GM19238 (cell line): Measurements from ENCODE around the gene MOCS1.

Experiments used
- DNase-seq: peaks from one replicate; pipeline ENCODE4 v3.0.0; 2011; ENCODE audit warnings: low spot score; ENCODE audit not compliant: insufficient read length

The MOCS1 gene

DNA sequence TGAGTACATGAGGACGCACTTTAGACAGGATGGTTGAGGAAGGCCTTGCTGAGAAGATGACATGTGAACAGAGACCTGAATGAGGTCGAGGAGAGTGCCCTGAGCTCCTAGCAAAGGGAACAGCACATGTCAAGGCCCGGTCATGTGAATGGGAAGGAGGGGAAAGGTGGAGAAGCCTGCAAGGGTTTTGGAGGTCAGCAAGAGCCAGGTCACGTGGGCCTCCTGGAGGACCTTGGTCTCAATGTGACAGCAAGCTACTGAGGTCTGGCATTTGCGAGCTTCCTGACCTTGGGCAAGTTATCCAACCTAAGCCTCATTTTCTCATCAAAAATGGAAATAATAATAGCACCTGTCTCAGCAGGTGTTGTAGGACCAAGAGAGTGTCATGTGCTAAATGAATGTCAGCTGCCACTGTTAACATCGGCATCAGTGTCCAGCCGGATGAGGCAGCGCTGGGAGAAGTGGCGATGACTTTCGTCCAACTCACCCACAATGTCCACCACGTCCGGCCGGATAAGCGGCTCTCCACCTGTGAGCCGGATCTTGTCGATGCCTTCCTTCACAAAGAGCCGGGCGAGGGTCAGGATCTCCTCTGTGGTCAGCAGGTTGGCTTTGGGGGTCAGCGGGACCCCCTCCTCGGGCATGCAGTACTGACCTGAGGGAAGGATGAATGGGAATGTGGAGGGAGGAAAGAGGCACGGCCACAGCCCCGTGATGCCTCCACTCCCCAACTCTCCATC is 8.9 kb downstream of the MOCS1 start:
- no peak for DNase-seq

GRCh38 chr6:39924283-39924682 is 10.0 kb downstream of the MOCS1 start:
- DNase-seq = no peak

DNA sequence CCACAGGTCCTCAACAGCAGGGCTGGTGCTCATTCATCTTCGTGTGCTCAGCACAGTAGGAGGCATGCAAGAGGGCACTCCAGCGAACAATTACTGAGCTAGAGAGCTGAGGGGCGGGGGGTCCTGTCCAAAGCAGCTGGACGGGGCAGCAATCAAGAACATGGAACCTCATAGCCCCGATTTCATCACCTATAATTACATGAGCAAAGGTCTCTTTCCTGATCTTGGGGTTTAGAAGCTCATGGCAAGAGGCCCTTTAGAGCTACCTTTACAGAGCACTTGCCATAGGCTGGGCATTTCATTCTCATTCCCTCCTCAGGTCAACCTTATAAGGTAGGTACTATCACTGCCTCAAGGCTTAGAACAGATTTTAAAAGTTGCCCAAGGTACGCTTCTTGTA is 10.4 kb downstream of the MOCS1 start:
- DNase-seq = no peak

DNA sequence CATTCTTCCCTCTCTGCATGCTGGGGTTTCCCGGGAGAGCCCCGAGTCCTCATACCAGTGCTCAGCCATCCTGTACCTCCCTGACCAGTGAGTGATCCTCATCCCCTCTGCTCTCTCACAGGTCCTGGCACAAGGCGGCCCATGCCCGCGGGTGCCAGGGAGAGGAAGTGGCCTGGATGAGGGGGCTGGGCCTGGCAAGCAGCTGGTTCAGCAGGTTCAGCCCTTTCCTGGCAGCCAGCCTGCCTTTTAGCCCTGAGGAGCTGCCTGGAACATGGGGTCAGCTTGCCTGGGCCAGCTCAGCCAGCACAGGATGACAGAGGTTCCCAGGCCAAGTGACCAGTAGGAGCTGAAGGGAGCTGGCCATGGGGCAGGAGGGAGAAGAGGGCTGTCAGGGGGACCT is 10.9 kb downstream of the MOCS1 start:
- no peak for DNase-seq

GRCh38 chr6:39922821-39923220 is 11.4 kb downstream of the MOCS1 start:
- no peak for DNase-seq

- DNase-seq = no peak
Measured at GRCh38 chr6:39920157-39920556, 14.1 kb downstream of the MOCS1 start.

- no peak for DNase-seq
Measured at GRCh38 chr6:39918831-39919230, 15.4 kb downstream of the MOCS1 start.

DNA sequence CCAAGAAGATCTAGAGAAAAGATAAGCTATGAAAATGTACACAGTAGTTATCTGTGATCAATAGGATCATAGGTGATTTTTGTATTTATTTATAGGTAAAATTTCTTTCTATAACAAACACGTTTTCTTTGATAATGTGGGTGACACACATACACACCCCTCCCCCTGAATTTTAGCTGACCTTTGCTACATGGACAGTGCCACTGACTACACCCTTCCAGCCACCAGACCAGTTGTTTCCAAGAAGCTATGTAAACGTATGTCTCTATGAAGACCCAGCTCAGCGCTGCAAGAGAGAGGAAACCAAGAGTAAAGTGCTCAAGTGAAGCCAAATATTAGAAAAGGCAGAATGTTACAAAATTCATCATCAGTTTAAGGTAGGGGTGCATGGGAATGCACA is 16.3 kb downstream of the MOCS1 start:
- no peak for DNase-seq

DNA sequence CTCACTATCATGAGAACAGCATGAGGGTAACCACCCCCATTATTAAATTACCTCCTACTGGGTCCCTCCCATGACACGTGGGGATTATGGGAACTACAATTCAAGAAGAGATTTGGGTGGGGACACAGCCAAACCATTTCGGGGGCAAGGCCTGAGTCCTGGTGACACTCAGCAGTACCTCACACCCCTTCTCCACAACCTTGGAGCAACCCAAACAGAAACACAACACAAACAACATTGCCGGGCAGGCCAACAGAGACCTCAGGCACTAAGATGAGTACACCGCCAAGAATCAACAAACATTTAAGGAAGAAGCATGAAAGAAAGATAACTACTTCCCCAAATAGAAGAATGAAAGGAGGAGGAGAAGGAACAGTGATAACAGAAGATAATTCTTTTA is 16.9 kb downstream of the MOCS1 start:
- no peak for DNase-seq

GRCh38 chr6:39915866-39916265 is 18.4 kb downstream of the MOCS1 start:
- DNase-seq = no peak

- no peak for DNase-seq
Measured at GRCh38 chr6:39914239-39914638, 20.0 kb downstream of the MOCS1 start.

DNA sequence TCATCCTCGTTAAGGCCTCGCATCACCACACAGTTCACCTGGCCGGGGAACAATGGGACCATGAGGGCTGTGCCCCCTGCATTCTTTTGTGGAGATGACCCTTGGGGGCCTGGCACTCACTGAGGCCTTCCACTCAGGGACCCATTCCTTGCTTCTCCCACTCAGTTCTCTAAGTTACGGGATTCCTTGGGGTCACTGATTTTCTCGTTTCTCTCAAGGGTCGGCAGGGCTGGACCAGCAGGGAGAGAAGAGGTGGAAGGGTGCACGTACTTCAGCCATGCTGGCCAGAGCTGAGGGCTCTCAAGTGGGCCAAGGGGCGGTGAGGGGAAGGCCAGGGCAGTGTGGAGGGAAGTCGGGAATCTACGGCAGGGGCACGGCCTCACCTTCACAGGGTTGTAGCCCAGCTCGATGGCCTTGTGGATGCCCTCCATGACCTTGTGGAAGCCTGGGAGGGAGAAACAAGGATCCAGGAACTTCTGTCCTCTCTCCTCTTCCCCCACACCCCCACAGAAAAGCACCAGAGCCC is 20.8 kb downstream of the MOCS1 start:
- no peak for DNase-seq

DNA sequence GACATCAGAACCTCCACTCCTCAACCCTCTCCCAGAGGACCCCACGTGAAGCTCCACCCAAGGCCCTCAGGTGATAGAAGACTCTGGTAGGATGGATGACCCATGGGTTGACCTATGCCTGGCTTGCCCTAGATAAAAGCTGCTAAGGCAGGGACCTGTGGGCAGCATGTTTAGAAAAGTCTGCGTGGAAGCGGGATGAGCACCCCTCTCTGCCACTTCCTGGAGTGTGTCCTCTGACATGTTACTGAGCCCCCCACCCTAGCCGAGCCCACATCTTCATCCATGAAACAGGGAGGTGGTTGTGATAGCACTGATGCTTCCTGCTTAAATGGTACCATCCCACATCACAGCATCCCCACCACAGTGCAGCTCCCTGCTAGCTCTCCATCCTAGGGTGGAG is 21.8 kb downstream of the MOCS1 start:
- DNase-seq = no peak

DNA sequence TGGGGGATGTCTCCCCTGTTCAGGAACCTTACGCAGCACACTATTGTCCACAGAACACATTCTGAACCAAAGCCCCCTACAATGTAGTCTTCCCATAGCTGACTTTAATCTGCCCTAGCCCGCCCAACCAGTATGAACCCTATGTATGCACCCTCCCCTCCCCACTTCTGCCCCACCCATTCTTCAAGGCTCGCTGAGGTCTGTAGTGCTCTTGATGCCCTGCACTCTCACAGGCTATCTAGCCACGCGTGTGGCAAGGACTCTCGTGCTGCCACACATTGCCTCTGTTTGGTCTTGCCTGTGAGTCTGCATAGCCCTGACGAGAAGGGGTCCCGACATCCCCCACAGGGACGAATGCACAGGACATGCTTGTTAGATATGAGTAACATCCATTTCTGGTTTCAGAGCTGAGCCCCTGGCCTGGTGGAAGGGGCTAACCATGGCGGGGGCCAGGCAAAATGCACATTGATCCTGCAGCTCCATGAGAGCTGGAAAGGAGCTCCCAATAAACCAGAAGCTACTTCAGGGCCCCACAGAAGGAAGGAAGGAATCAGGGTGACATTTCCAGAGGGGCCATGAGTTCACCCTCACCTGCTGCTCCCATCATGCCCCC is 22.6 kb downstream of the MOCS1 start:
- no peak for DNase-seq

DNA sequence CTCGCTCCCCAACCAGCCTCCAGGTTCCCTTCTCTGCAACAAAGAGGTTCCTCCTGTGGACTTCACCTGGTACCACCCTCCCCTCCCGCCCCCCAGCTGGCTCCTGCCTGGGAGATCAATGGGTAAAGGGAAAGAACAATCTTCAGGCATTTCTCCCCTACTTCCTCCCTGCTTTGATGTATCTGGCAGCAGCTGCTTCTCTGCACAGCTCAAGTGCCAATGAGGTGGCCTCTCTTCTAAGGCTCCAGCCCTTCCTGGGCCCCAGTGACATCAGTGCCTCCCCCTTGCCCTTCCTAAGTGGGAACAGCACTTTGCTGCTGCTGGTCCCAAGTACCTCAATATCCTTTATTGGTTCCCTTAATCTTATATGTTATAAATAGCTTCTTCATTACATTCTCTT is 23.5 kb downstream of the MOCS1 start:
- no peak for DNase-seq

DNA sequence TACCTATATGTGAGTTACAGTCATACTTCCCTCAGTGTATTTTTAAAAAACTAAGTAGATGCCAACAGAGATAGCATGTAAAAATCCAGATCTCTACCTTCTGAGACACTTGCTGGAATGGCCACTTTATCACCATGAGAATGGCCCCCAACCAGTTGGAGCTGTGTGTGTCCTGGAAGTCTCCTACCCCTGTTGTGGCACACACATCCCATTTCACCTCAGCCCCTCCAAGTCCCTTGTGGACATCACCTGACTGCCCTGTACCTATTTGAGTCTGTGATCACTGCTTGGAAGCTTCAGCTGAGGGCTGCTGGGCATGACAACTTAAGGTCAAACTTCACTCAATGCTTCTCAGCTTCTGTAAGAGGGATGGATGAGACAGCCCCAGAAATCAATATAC is 24.1 kb downstream of the MOCS1 start:
- DNase-seq = no peak

- DNase-seq = no peak
Measured at GRCh38 chr6:39909701-39910100, 24.6 kb downstream of the MOCS1 start.

GRCh38 chr6:39908838-39909583 is 25.3 kb downstream of the MOCS1 start:
- no peak for DNase-seq

DNA sequence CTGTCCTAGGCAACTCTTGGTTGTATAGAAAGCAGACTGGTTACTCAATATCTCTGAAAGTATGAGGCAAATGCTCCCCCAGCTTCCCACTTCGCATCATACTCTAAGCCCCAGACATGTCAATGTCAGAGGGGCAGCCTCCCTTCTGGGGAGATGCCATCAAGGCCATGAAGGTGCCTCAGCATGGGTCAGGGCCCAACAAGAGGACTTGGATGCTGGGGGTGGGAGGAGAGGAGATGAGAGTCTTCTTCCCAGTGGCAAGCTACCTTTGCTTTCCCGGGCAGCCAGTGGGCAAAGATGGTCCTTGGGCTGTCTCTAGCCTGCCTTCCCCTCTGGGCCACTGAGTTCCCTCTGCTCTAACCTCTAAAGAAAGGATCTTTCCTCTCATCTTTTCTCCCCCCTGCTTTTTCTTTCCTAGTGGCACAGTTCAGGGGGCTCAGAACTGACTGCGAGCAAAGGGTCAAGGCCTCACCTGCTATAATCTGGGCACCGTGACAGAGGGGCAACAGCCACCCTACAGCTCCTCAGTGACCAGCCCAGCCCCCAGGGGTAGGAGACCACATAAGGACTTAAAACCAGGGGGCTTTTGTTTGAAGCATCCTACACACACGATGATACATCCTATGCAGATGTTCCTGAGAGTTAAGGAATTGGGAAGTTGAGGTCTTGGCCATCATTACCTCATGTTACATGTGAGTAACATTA is 26.2 kb downstream of the MOCS1 start:
- DNase-seq = no peak

GRCh38 chr6:39906318-39906761 is 27.9 kb downstream of the MOCS1 start:
- no peak for DNase-seq

DNA sequence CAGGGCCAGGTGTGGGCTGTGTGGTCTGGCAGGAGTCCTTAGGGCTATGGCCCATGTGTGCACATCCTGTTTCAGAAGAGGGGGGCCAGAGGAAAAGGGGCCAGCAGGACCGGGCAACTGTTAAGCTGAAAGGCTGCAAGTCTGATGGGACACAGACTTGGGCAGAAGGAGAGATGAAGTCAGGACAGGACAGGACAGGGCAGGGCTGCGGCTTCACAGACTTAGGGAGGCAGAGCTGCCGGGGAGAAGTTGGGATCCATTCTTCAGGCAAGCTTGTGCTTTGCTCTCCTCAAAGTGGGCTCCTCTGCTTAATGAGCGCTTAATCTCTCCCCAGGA is 28.7 kb downstream of the MOCS1 start:
- no peak for DNase-seq
